IMR-90 (cell line): ENCODE measurements around the gene ANKIB1. TPM values are rescaled to one million over a fixed set of nuclear protein-coding genes. Genes with fewer than 3 reads are reported as not detected.
A peak's percentile ranks its signal among the peaks of the same experiment; 100 is the strongest.

Experiments used
- ATAC-seq: fragments of 200-7000 bp; cut with Tn5 transposase; 2 replicates; pipeline ENCODE4 v1.9.1; 2020; ENCODE audit warnings: low read depth, mild to moderate bottlenecking, moderate library complexity
- BruUV-seq: library from RNA; stranded (reverse); fragments of 400-500 nt; replicated peaks from 2 replicates; lab custom pipeline; 2021; lab: Mats Ljungman, UMichigan
- CTCF ChIA-PET: fragments of 300-600 bp; formaldehyde crosslinking; extraction: SDS; loops from one replicate; lab custom pipeline; 2021; ENCODE audit warnings: antibody characterized with exemption; lab: Yijun Ruan, JAX
- POLR2A ChIA-PET: fragments of 300-600 bp; sonication (Branson Sonifier 250); formaldehyde crosslinking; loops from one replicate; lab custom pipeline; 2022; ENCODE audit warnings: antibody characterized with exemption; ENCODE audit not compliant: unreplicated experiment; lab: Charles Lee
- DNase-seq: peaks from one replicate; pipeline ENCODE4 v3.0.0; 2013
- H2AFZ ChIP-seq: replicated peaks from 2 replicates; pipeline ENCODE3; 2013; ENCODE audit warnings: low read length, mild to moderate bottlenecking; ENCODE audit not compliant: poor library complexity
- H2AK5ac ChIP-seq: 2 replicates; pipeline ENCODE4 v1.6.1; 2013; ENCODE audit warnings: low read depth, low read length, inconsistent platforms
- H2AK9ac ChIP-seq: replicated peaks from 2 replicates; pipeline ENCODE3; 2013; ENCODE audit warnings: mild to moderate bottlenecking, low read depth, low read length, moderate library complexity; ENCODE audit not compliant: poor library complexity
- H2BK120ac ChIP-seq: 2 replicates; pipeline ENCODE4 v1.6.1; 2013; ENCODE audit warnings: low read depth, low read length, inconsistent platforms
- H2BK15ac ChIP-seq: 3 replicates; pipeline ENCODE4 v1.6.1; 2013; ENCODE audit warnings: low read depth, low read length, inconsistent platforms
- H2BK20ac ChIP-seq: 2 replicates; pipeline ENCODE4 v1.6.1; 2013; ENCODE audit warnings: low read depth, mild to moderate bottlenecking, inconsistent platforms, low read length, moderate library complexity
- H2BK5ac ChIP-seq: 2 replicates; pipeline ENCODE4 v1.6.1; 2013; ENCODE audit warnings: mild to moderate bottlenecking, low read depth, low read length, inconsistent platforms; ENCODE audit not compliant: poor library complexity, severe bottlenecking
- H3K14ac ChIP-seq: replicated peaks from 2 replicates; pipeline ENCODE4 v1.6.1; 2013; ENCODE audit warnings: low read depth, low read length, inconsistent platforms
- H3K18ac ChIP-seq: 2 replicates; pipeline ENCODE4 v1.6.1; 2013; ENCODE audit warnings: low read depth, low read length, control low read depth
- H3K23ac ChIP-seq: 2 replicates; pipeline ENCODE4 v1.6.1; 2013; ENCODE audit warnings: low read depth, low read length, inconsistent platforms
- H3K27ac ChIP-seq: 2 replicates; pipeline ENCODE4 v1.5.1; 2013; ENCODE audit warnings: mild to moderate bottlenecking, control low read depth, low read length; ENCODE audit not compliant: insufficient read depth
- H3K27me3 ChIP-seq: 2 replicates; pipeline ENCODE4 v1.6.1; 2013; ENCODE audit warnings: low read length; ENCODE audit not compliant: control insufficient read depth, insufficient read depth
- H3K36me3 ChIP-seq: 2 replicates; pipeline ENCODE4 v1.6.1; 2013; ENCODE audit warnings: low read length, mixed read lengths; ENCODE audit not compliant: control insufficient read depth, insufficient read depth
- H3K4ac ChIP-seq: 2 replicates; pipeline ENCODE4 v1.6.1; 2013; ENCODE audit warnings: low read depth, low read length, inconsistent platforms
- H3K4me1 ChIP-seq: 2 replicates; pipeline ENCODE4 v1.6.1; 2013; ENCODE audit warnings: low read length, mixed read lengths; ENCODE audit not compliant: control insufficient read depth, insufficient read depth
- H3K4me2 ChIP-seq: 2 replicates; pipeline ENCODE4 v1.6.1; 2013; ENCODE audit warnings: low read depth, mild to moderate bottlenecking, control low read depth, low read length, moderate library complexity
- H3K4me3 ChIP-seq: 2 replicates; pipeline ENCODE4 v1.5.1; 2013; ENCODE audit warnings: low read depth, mild to moderate bottlenecking, control low read depth, low read length, moderate library complexity; ENCODE audit not compliant: insufficient read depth
- H3K56ac ChIP-seq: 2 replicates; pipeline ENCODE4 v1.6.1; 2013; ENCODE audit warnings: low read length, inconsistent platforms; ENCODE audit not compliant: insufficient read depth; ENCODE audit errors: extremely low read depth
- H3K79me1 ChIP-seq, 2 experiments: 2 replicates each; pipeline ENCODE4 v1.6.1; 2013; ENCODE audit warnings: low read length in 2 of 2, inconsistent platforms in 1 of 2, low read depth in 1 of 2
- H3K9ac ChIP-seq: 2 replicates; pipeline ENCODE4 v1.6.1; 2013; ENCODE audit warnings: low read depth, low read length, control low read depth
- H3K9me1 ChIP-seq: 2 replicates; pipeline ENCODE4 v1.6.1; 2013; ENCODE audit warnings: low read length, inconsistent platforms; ENCODE audit not compliant: insufficient read depth
- H3K9me3 ChIP-seq: 2 replicates; pipeline ENCODE4 v1.6.1; 2013; ENCODE audit warnings: low read length; ENCODE audit not compliant: control insufficient read depth, insufficient read depth
- H4K20me1 ChIP-seq: 2 replicates; pipeline ENCODE4 v1.6.1; 2013; ENCODE audit warnings: low read length, inconsistent platforms; ENCODE audit not compliant: insufficient read depth
- H4K5ac ChIP-seq: 2 replicates; pipeline ENCODE4 v1.6.1; 2013; ENCODE audit warnings: mild to moderate bottlenecking, low read depth, low read length, control low read depth
- H4K8ac ChIP-seq, 2 experiments: 2 replicates each; pipeline ENCODE4 v1.6.1; 2013; ENCODE audit warnings: low read depth in 2 of 2, low read length in 2 of 2, control low read depth in 1 of 2, inconsistent platforms in 1 of 2
- H4K91ac ChIP-seq: 2 replicates; pipeline ENCODE4 v1.6.1; 2013; ENCODE audit warnings: low read depth, low read length, inconsistent platforms; ENCODE audit not compliant: insufficient read depth
- CEBPB ChIP-seq: IDR thresholded peaks from 2 replicates; pipeline ENCODE4 v1.6.1; 2012; ENCODE audit warnings: low read depth, low read length, improper control_type of control experiment
- MAFK ChIP-seq: IDR thresholded peaks from 2 replicates; pipeline ENCODE4 v1.6.1; 2012; ENCODE audit warnings: low read depth, low read length, improper control_type of control experiment
- WGBS, 2 experiments: methylation state at CpG; one replicate each; pipeline versions ENCODE4 v1.1.5 to v1.1.7; 2013; ENCODE audit warnings: missing lambda C conversion rate in 2 of 2; ENCODE audit not compliant: insufficient read length in 1 of 2; ENCODE audit errors: extremely low coverage in 2 of 2; 5-methylcytosine and 5-hydroxymethylcytosine counted together
- dilution Hi-C: fragments of 300-500 bp; cut with HindIII; formaldehyde crosslinking; loops from one replicate; pipeline ENCODE4 v1.14.3; 2018; ENCODE audit warnings: low sequenced_read_pairs; ENCODE audit not compliant: unreplicated experiment
- in situ Hi-C: fragments of 300-500 bp; cut with MboI; formaldehyde crosslinking; loops from 3 replicates; pipeline ENCODE4 v1.14.3; 2019; ENCODE audit warnings: low sequenced_read_pairs, inconsistent platforms, mixed read lengths
- intact Hi-C: fragments of 100-400 bp; cut with micrococcal nuclease; formaldehyde crosslinking; loops from 2 replicates; pipeline ENCODE4 v1.10.0; 2022
- polyA plus RNA-seq, 3 experiments: library from polyadenylated mRNA; depleted of rRNA; stranded (reverse); fragments of >200 nt; gene quantifications; 2 replicates each; pipeline ENCODE4 v1.2.3, GENCODE V29; 2012; ENCODE audit warnings: low replicate concordance in 1 of 3
- total RNA-seq: library from RNA; depleted of rRNA; stranded (reverse); fragments of >200 nt; gene quantifications from 2 replicates; pipeline ENCODE4 v1.2.3, GENCODE V29; 2012

Gene ANKIB1
- total and polyA plus RNA-seq, 2 of the 4 experiments (the other 2 are of a cell fraction), result 18.7 to 33.9 TPM

- Histone ChIP-seq H4K91ac (no peak overlapping the region), H3K79me1 (peaks cover 16 to 31% of the 10 kb centered on the region in 2 experiments; a peak in 3 of 4 replicates), H3K18ac (no peak overlapping the region), H3K56ac (no peak overlapping the region), H3K4me1 (no peaks in the 10 kb centered on the region; the same call in 1 of the 2 replicates), H3K4me2 (no peak overlapping the region), H4K5ac (no peak overlapping the region), H3K27me3 (no peaks in the 10 kb centered on the region), H3K9me3 (no peaks in the 10 kb centered on the region), H2BK5ac (no peak overlapping the region), H2AFZ (no peak overlapping the region), H3K4ac (no peak overlapping the region), H3K9me1 (no peaks in the 10 kb centered on the region), H2BK120ac (no peak overlapping the region), H3K9ac (no peak overlapping the region), H3K27ac (no peak overlapping the region), H2AK9ac (no peak overlapping the region), H3K14ac (no peak overlapping the region), H4K8ac (no peak overlapping the region), H2BK15ac (no peak overlapping the region), H2AK5ac (no peak overlapping the region), H3K36me3 (peaks cover 11% of the 10 kb centered on the region), H2BK20ac (no peak overlapping the region), H4K20me1 (no peaks in the 10 kb centered on the region; the same call in 1 of the 2 replicates), H3K4me3 (no peak overlapping the region), H3K23ac (no peak overlapping the region)
- no TSS peak for BruUV-seq
- dilution Hi-C loops (no loop called here), in situ Hi-C loops (no loop called here), intact Hi-C loops (loop anchor here (5.0 kb wide), 1 partner anchor 204 kb away; the partner anchor contains the start of gene GATAD1)
- ChIA-PET CTCF (interaction anchor here (1.0 kb wide), 1 partner anchor 181 kb away, joined by 3 read pairs; no protein-coding TSS in a partner anchor), POLR2A (no interaction called here)
- TF ChIP-seq MAFK, result no peak
- TF ChIP-seq CEBPB, result peak; percentile 94
- ATAC-seq (no peak), DNase-seq (no peak)
- WGBS, 2 experiments, result no CpG with 5 or more reads among the region's 6 CpGs
Observed at GRCh38 chr7:92242972-92243371, 2.8 kb upstream of the ANKIB1 start.
